GM11168 (cell line): ENCODE data around the gene VLDLR.

ENCODE experiments used
- in situ Hi-C: fragments of 300-500 bp; cut with MboI; formaldehyde crosslinking; loops from one replicate; pipeline ENCODE4 v1.12.0; 2022; ENCODE audit warnings: low sequenced_read_pairs; ENCODE audit not compliant: unreplicated experiment

The VLDLR gene

DNA sequence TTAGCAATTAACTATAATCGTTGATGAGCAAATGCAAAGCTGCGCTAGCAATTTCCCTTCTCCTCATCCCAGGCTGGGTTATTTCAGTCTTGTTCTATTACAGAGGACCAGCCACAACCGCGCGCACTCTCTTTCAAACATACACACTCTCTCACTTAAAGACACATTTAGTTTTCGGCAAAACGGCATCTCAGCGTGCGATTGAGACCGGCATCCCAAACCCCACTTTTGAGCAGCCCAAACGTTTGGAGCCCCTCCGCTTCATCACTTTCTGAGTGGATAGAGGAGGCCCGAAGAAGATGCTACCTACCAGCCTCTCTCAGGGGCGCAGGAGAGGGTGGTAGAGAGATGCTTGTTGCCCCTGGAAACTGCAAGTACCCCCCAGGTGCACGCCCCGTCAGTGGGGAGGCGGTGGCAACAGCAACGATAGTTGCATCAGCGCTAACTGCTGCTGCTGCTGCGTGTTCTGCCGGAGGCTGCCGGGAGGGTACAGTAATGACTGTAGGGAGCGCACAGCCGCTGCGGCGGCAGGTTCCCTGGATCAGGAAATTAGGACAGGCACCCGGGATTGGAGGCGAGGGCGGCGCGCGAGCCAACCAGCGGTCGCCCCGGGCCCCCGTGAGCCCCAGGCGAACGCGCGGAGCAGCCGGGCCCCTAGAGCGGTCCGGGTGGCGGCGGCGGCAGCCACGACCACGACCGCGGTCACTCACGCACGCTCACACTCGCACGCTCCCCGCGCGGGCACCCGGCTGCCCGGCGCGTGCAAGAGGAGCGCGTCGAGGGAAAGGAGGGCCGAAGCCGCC, 467 bp upstream of the VLDLR start:
- in situ Hi-C loops = no loop called here

DNA sequence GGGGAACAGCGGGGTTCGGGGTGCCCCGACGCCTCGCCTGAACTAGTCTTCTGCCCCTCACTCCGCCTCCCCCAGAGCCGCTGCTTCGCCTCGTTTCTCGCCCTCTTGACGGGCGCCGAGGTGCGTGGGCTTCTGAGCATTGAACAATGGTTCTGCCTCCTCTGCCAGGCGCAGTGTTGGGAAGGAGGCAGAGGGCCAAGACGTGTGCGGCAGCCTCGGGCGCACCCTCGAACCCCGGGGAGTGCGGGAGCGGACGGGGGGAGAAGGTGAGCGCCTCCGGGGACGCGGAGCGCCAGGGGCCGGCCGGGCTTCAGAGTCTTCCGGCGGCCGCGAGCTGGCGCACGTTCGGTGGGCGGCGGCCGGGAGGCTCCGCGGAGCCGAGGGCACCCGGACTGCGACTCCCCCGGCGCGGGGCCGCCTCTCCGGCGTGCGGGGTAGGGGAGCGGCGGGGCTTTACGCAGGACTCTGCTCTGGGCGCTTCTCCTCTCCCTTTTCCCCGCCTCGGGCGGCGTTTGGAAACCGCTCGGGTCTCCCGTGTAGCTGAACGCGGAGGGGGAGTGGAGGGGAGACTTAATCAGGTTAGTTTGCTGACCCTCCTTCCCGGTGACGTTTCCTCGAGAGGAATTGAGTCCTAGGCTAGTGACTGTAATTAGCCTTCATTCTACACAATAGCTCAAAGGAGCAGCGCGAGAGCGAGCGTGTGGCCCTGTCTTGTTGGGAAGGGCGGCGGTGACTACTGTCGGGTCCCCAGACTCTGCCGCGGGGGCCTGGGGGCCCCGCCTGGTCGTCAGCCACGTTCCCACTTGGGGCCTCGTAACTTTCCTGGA, 1.1 kb downstream of the VLDLR start:
- in situ Hi-C loops = no loop called here

DNA sequence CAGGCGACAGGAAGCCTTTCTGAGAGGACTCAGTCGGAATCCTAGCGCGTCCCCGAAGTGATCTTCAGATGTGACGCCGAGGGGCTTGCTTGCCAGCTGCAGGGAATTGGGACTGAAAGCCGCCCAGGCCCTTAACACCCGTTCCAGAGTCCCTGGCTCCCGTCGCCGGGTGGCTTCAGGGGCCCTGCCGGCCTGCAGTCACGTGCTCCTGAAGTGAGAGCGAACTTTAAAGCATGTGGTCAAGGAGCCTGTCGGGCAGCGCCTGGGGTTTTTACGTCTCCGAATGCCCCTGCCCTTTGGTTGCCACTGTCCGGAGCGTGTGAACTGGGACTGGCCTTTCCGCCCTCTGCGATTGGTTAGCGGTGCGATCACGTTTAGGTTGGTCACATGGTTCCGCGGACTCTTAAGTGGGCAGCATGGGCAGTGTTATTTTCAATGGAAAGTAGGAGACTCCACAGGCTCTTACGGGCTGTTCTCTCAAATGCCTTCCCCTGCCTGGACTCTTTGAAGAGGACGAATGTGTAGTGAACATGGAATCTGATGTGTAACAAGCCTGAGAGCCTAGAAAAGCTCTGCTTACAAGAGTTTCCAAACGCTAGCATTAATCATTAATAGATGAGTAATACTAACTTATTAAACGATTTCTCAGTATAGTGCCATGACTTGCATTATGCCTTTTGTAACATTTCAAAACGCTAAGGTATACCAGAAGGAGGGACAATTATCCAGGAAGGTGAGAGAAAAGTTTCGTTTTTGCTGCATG, 1.9 kb downstream of the VLDLR start:
- in situ Hi-C loops = no loop called here

DNA sequence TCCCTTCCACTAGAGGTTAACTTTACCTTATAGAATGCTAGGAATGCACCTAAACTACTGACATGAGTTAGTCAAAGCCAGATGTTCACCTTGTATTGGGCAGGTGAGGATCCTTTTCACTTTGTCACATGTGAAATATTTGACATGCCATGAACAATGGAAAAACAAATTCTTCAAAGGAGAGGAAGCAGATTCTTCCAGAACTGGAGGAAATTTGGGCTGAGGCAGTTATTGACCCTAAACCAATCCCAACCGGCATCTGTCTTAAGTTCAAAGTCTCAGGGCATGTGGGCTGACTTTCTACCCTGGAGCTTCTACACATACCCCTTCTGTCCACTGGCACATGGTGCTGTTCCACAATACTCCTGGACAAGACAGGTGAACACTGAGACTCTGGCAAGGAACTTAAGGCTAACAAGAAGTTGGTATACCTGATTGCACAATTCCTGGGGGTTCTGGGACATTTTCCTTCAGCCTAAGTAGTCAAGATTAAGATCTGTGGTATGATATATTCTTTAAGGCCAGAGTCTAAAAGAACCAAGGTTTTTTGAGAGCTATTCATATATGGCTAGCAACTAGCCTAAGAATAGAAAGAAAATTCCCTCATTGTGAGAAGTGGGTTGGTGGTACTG, 2.6 kb downstream of the VLDLR start:
- in situ Hi-C loops = no loop called here

DNA sequence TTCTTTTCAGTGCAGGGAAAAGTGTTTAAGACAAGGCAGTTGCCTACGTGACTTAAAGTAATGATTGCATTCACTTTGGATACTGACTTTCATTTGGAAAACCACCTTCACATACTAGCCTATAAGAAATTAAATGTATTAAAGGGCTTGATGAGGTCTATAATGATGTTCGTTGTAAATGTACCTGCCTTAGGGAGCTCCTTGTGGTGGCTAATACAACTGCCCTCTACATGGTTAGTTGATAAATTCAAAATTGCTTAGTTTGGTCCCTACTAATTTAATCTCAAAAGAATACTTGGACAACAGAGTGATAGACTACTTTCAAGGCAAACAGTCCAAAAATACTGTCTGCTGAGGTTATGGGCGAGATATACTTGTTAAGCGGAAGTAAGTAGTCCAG, 3.8 kb downstream of the VLDLR start:
- in situ Hi-C loops = no loop called here

DNA sequence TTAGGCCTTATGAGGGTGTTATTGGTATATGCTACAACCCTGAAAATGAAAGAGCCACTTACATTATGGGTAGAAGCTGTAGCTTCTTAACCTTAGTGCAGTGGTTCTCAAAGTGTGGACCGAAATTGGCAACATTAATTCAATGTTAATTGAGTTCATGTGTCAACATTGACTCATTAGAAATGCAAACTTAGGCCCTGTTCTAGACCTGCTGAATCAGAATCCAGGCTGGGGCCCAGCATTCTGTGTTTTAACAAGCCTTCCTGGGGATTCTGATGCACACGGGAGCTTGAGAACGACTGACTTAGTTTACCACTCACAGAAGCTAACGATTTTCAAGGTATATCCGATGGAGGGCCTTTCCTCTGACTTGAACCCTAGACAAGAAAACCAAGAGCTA, 7.3 kb downstream of the VLDLR start:
- in situ Hi-C loops = no loop called here

DNA sequence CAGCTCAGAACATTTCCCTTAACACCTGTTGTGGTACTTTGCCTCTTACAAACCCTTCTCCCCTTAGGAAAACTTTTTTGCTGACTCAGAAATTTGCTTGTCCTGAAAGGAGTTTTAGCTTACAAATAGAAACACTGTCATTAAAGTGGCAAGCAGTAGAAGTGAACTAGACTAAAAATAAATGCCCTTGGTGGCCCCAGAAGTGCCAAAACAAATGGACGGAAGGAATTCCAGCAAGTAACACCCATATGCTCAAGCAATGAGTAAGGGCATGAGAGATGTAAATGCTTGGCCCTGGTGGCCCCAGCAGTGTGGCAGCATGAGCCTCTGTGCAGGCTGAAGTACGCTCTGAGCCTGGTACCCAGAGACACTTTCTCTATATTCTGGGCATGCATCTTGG, 8.6 kb downstream of the VLDLR start:
- in situ Hi-C loops = no loop called here

DNA sequence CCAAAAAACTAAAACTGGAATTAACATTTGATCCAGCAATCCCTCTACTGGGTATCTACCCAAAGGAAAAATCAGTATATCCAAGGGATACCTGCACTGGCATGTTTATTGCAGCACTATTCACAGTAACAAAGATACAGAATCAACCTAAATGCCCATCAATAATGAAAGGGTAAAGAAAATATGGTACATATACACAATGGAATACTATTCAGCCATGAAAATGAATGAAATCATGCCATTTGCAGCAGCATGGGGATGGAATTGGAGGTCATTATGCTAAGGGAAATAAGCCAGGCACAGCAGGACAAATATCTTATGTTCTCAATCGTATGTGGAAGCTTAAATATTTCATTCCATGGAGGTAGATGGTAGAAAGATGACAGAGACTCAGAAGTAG, 9.7 kb downstream of the VLDLR start:
- in situ Hi-C loops = no loop called here

DNA sequence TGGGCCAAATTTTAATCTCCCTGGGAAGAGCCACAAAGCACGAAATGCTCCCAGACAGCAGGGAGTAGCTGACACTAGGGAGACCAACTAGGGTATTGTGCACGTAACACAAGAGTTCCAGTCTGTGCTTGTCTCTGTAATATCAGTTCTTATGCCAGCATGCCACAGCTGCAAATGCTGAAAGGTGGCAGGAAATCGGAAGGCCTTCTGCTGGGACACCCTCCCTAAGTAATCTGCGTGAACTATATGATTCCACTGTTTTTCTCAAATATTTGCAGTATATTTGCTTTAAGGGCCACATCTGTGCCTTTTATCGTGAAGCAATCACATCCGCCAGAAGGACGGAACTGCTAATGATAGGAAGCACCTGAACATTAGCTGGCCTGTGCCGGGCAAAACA, 12.6 kb downstream of the VLDLR start:
- in situ Hi-C loops = no loop called here

DNA sequence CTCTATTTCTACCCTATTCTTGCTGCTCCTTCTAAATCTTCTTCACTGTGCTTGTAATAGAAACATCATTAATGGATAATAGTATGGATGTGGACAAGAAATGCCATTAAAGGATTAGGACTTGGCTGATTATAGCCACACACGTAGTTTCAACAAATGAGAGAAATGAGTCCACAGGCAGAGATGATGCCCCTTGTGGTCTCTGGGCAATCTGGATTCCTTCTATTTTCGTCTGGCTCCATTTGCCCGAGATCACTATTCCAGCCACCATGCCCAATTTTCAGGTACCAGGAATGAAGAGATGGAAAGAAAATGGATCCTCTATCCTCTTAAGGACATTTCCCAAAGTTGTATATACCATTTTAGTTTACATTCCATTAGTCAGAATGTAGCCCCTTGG, 13.2 kb downstream of the VLDLR start:
- in situ Hi-C loops = no loop called here

DNA sequence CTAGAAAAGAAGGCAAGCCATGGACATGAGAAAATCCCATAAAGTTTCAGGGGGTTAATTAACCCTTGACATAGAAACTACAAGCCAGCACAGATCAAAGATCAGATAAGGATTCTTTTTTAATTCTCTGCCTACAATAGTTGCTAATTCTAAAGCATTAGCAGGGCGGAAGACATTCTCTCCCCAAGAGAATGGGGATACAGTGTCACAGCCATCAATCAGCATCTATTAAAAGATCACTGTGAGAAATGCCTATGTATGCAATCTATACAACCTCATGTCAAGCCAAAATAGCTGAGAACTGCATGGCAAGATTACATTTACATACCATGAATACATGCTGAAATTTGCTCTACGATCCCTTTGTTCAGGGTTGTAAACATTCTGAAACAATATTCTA, 14.3 kb downstream of the VLDLR start:
- in situ Hi-C loops = no loop called here

DNA sequence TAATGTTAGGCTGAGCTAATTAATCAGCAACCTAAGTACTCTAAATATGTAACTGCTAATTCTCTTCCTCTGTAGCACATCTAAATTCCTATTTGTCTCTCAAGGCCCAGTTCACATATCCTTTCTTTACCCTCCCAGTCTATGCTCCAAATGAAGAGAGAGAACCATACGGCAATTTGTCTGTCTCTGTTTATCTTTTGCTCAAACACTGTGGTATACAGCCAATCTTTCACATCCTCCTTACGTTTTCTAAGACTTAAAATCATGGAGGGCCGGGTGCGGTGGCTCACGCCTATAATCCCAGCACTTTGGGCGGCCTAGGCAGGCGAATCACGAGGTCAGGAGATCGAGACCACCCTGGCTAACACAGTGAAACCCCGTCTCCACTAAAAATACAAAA, 15.8 kb downstream of the VLDLR start:
- in situ Hi-C loops = no loop called here

DNA sequence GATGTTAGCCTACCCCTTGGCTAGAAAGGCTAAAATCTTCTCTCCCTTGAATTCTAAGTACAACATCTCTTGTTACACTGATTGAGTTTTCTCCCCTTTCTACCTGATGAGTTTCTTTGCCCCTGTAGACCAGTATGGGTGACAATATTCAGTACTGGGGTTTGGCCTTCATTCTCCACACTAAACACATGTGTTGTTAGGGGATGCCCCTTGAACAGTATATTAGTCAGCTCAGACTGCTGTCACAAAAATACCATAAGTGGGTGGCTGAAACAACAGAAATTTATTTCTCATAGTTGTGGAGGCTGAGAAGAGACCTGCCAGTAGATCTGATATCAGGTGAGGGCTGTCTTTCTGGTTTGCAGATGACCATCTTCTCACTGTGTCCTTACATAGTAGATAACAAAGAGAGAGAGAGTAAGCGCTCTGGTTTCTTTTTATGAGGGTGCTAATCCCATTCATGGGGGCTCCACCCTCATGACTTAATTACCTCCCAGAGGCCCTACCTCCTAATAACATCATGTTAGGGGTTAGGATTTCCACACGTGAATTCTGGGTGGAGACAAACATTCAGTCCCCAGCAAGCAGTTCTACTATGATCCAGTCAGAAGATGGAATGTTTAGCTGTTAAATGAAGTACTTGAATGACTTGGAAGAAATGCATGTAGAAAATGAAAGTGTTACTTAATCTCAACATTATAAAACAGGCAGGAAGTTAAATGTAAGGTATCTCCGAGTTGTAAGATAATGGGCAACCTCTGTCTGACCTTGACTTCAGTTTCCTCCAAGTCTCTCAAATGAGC, 17.5 kb downstream of the VLDLR start:
- in situ Hi-C loops = no loop called here

DNA sequence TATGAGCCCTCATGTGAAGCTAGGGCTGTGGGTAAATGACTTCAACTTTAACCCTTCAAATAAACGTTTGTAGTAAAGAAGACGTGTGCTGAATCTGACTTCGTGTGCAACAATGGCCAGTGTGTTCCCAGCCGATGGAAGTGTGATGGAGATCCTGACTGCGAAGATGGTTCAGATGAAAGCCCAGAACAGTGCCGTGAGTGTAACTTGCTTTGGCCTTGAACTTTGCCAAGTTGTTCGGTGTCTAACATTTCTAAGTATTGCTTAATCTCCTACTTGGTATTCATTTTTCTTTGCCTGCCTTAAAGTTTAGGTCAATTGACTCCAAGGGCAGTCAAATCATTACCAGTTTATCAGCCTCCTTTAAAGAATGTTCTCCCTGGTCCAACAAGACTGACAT, 18.2 kb downstream of the VLDLR start:
- in situ Hi-C loops = no loop called here

DNA sequence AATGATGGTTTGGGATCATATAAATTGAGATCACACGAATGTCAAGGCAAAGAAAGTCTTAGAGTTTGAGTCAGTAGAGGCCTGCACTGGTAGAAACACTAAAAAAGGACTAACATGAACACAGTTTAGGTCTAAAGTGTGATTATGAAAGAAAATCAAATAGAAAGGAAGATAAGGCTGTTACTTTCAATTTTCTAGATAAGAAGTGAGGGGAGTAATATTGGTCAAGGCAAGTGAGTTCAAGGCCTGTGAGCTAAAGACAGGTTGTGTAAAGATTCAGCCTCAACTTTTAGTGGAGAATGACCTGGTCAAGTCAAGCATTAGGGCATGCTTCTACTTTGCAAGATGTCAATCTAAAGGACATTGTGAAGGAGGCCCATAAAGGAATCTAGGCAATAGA, 19.0 kb downstream of the VLDLR start:
- in situ Hi-C loops = no loop called here

DNA sequence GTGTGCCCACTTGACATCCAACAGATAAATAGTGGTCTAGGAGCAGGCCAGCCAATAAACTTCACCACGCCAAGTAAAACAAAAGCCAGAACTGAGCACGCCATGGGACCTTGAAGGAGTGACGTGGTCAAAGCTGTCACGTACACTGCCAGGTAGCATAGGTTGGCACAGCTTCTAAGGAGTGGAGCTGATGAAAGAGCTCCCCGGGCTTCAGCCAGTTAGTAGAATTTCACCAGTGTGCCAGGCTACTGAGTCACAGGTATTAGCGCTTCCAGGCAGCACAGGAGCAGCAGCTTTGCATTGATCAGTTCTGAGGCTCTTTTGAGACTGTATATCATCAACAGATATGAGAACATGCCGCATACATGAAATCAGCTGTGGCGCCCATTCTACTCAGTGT, 19.4 kb downstream of the VLDLR start:
- in situ Hi-C loops = no loop called here

DNA sequence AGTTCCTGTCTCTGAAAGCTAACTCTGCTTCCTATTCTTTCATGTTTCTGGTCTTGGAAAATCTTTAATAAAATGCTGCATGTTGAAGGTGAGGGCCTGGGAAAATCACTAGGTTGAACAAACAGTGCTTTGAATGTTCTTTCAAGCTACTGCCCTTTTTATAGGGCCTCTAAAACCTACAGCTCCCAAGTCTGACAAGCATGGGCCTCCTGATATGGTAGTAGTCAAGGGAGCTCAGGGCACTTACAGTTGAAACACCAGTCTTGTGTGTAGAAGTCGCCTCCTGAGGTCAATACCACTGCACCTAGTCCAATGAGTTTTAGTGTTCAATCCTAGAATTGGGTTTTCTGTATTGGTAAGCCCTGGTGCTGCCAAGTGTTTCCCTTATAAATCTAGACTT, 20.5 kb downstream of the VLDLR start:
- in situ Hi-C loops = no loop called here

DNA sequence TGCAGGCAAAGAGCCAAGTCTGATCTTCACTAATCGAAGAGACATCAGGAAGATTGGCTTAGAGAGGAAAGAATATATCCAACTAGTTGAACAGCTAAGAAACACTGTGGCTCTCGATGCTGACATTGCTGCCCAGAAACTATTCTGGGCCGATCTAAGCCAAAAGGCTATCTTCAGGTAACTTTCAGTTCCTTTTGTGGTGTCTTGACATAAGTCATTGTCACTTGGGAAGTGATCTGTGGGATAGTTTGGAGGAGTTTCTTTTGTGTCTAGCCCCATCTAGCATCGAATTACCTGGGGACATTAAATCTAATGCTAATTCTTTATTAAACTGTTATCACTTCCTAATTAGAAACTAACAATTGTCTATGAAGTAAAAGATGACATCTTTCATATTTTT, 24.0 kb downstream of the VLDLR start:
- in situ Hi-C loops = no loop called here

DNA sequence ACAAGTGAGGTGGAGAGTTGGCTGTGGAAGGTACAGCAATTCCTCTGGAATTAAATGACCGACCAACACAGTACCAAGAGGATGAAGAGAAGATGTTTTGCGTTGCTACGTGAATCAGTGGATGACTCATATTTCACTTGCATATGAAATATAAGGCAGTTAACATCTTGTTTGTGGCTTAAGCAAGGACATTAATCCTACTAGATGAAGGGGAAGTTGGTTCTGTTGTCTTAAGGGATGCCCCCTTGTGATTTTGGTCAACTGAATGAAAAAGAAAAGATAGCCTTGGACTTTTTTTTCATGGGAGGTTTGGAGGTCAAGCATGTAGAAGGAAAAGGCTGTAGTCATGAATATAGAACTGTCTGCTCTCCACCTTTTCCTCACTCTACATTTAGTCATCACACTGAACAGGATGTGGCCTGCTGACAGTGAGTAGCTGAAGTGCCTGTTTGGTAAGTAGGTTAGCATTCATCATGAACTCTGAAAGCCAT, 33.9 kb downstream of the VLDLR start:
- in situ Hi-C loops = no loop called here

DNA sequence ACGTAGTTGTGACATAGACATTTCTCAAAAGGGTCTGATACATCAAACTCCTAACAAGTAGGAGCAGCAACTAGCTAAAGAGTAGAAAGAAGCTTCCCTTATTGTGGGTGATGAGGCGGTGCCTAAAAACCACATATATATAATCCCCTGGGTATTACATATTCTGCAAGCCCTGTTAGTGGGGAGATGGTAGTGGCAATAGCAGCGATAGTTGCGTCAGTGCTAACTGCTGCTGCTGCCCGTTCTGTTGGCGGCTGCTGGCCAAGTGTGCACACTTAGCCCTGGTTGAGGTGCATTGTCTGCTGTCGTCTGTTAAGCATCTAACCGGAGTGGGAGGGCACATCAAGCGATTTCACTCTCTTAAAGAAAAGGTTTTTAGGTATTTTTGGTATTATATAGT, 35.8 kb downstream of the VLDLR start:
- in situ Hi-C loops = no loop called here
